Loucy (cell line): ENCODE results near the gene GPATCH2.

Source experiments
- H2AFZ ChIP-seq: fragments of 200-600 bp; sonication (generic); 2 replicates; pipeline ENCODE4 v1.6.0; 2016; ENCODE audit warnings: antibody characterized with exemption, mild to moderate bottlenecking, low read length, moderate library complexity
- H3F3A ChIP-seq: fragments of 200-600 bp; 2 replicates; pipeline ENCODE4 v1.6.0; 2016; ENCODE audit warnings: antibody characterized with exemption, low read depth, mild to moderate bottlenecking
- H3K27me3 ChIP-seq: fragments of 200-600 bp; sonication (generic); 2 replicates; pipeline ENCODE4 v1.6.1; 2014; ENCODE audit warnings: low read length, mild to moderate bottlenecking; ENCODE audit not compliant: insufficient read depth, poor library complexity, severe bottlenecking
- H3K36me3 ChIP-seq: fragments of 200-600 bp; sonication (generic); 2 replicates; pipeline ENCODE4 v1.6.1; 2016; ENCODE audit warnings: low read length; ENCODE audit not compliant: insufficient read depth
- H3K4me1 ChIP-seq: fragments of 200-600 bp; sonication (generic); 2 replicates; pipeline ENCODE4 v1.5.1; 2014; ENCODE audit warnings: low read length, mild to moderate bottlenecking; ENCODE audit not compliant: insufficient read depth, poor library complexity, severe bottlenecking
- H3K4me2 ChIP-seq: fragments of 200-600 bp; sonication (generic); 2 replicates; pipeline ENCODE4 v1.6.0; 2014; ENCODE audit warnings: antibody characterized with exemption, low read length, low read depth, mild to moderate bottlenecking; ENCODE audit not compliant: poor library complexity, severe bottlenecking
- H3K4me3 ChIP-seq: fragments of 200-600 bp; sonication (generic); 2 replicates; pipeline ENCODE4 v1.5.1; 2014; ENCODE audit warnings: low read length, mild to moderate bottlenecking, mixed read lengths; ENCODE audit not compliant: poor library complexity, severe bottlenecking
- H3K79me2 ChIP-seq: fragments of 200-600 bp; sonication (generic); 2 replicates; pipeline ENCODE4 v1.6.1; 2014; ENCODE audit warnings: low read length; ENCODE audit not compliant: insufficient read depth
- H3K9ac ChIP-seq: fragments of 200-600 bp; sonication (generic); 2 replicates; pipeline ENCODE4 v1.6.0; 2014; ENCODE audit warnings: mild to moderate bottlenecking, low read depth, low read length, moderate library complexity; ENCODE audit not compliant: poor library complexity, severe bottlenecking
- H3K9me2 ChIP-seq: fragments of 200-600 bp; sonication (generic); replicated peaks from 2 replicates; pipeline ENCODE4 v1.6.1; 2016; ENCODE audit warnings: low read depth, low read length, mixed read lengths
- H3K9me3 ChIP-seq: fragments of 200-600 bp; sonication (generic); 2 replicates; pipeline ENCODE4 v1.6.1; 2014; ENCODE audit warnings: mild to moderate bottlenecking, antibody characterized with exemption, low read length, low read depth; ENCODE audit not compliant: insufficient read depth
- H4K20me1 ChIP-seq: fragments of 200-600 bp; sonication (generic); 2 replicates; pipeline ENCODE4 v1.6.0; 2014; ENCODE audit warnings: antibody characterized with exemption, low read length, mild to moderate bottlenecking; ENCODE audit not compliant: insufficient read depth, poor library complexity, severe bottlenecking
- CTCF ChIP-seq: fragments of 200-600 bp; sonication (generic); conservative IDR thresholded peaks from 2 replicates; pipeline ENCODE4 v1.5.1; 2014; ENCODE audit warnings: mild to moderate bottlenecking, antibody characterized with exemption, low read length
- EZH2phosphoT487 ChIP-seq: fragments of 200-600 bp; IDR thresholded peaks from 2 replicates; pipeline ENCODE4 v1.6.1; 2018; ENCODE audit warnings: antibody characterized with exemption, mild to moderate bottlenecking, moderate library complexity, borderline replicate concordance

GPATCH2 gene

GRCh38 chr1:217494767-217495166 is 136.1 kb downstream of the GPATCH2 start:
- Histone ChIP-seq H3K79me2 (no peaks in the 10 kb centered on the region), H3K9me3 (no peaks in the 10 kb centered on the region), H3F3A (no peaks in the 10 kb centered on the region), H3K4me1 (no peaks in the 10 kb centered on the region), H3K27me3 (no peaks in the 10 kb centered on the region), H3K36me3 (no peaks in the 10 kb centered on the region), H3K4me3 (no peak overlapping the region), H3K9me2 (no peaks in the 10 kb centered on the region; the same call in 1 of the 2 replicates), H3K9ac (no peak overlapping the region), H3K4me2 (no peak overlapping the region), H4K20me1 (no peaks in the 10 kb centered on the region), H2AFZ (no peak overlapping the region)
- TF ChIP-seq CTCF (no peak), EZH2phosphoT487 (no peak)

- H3F3A ChIP-seq = no peaks in the 10 kb centered on the region
- TF ChIP-seq CTCF (no peak), EZH2phosphoT487 (no peak)
- no peaks in the 10 kb centered on the region for H4K20me1 ChIP-seq
- no peaks in the 10 kb centered on the region for H3K27me3 ChIP-seq
- H3K4me3 ChIP-seq = no peak overlapping the region
- no peaks in the 10 kb centered on the region for H3K4me1 ChIP-seq
- H3K9ac ChIP-seq = no peak overlapping the region
- no peaks in the 10 kb centered on the region for H3K9me3 ChIP-seq
- H3K9me2 ChIP-seq = no peaks in the 10 kb centered on the region; the same call in 1 of the 2 replicates
- no peak overlapping the region for H3K4me2 ChIP-seq
- H3K79me2 ChIP-seq = no peaks in the 10 kb centered on the region
- no peak overlapping the region for H2AFZ ChIP-seq
- H3K36me3 ChIP-seq = no peaks in the 10 kb centered on the region
Observed at GRCh38 chr1:217493290-217493689, 137.6 kb downstream of the GPATCH2 start.

- Histone ChIP-seq H3K27me3 (no peaks in the 10 kb centered on the region), H3K36me3 (no peaks in the 10 kb centered on the region), H3K4me3 (no peak overlapping the region), H3K79me2 (no peaks in the 10 kb centered on the region), H3K4me2 (no peak overlapping the region), H3F3A (no peaks in the 10 kb centered on the region), H3K4me1 (no peaks in the 10 kb centered on the region), H3K9me3 (no peaks in the 10 kb centered on the region), H3K9me2 (no peaks in the 10 kb centered on the region), H2AFZ (no peak overlapping the region), H4K20me1 (no peaks in the 10 kb centered on the region), H3K9ac (no peak overlapping the region)
- TF ChIP-seq CTCF = no peak
- no peak for TF ChIP-seq EZH2phosphoT487
Observed at GRCh38 chr1:217484871-217485270, 146.0 kb downstream of the GPATCH2 start.
